IPS-11a (cell line): ENCODE results near the gene DIS3L.
"Not testable (repeated sequence)": the region's sequence is repeated elsewhere in the genome, so short reads cannot be mapped to it uniquely, and the experiment has no call there.

Experiments
- H3K4me3 ChIP-seq: one replicate; pipeline ENCODE4 v1.5.1; 2013; ENCODE audit warnings: low read depth, low read length, control low read depth

The DIS3L gene

GRCh38 chr15:66276546-66276945, 16.8 kb upstream of the DIS3L start:
- H3K4me3 ChIP-seq = no peak overlapping the region

GRCh38 chr15:66278056-66278455, 15.3 kb upstream of the DIS3L start:
- no peak overlapping the region for H3K4me3 ChIP-seq

GRCh38 chr15:66278671-66279070, 14.7 kb upstream of the DIS3L start:
- H3K4me3 ChIP-seq = no peak overlapping the region

DNA sequence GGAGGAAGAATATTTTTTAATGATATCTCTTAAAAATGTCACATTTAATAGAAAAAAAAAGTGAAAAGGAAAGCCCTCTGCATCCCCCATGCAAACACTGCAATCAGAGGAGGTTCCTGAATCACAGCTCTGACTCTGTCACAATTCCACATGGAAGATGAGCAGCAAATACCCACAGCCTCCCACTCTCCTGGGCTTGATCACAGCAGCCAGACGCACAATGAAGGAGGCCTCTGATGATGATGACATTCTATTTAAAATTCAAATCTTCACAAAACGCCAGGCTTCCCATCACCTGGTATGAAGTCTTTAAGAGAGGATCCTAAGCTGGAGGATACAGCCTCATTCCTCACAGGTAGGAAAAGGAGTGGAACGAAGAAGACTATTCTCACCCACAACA, 9.1 kb upstream of the DIS3L start:
- no peak overlapping the region for H3K4me3 ChIP-seq

DNA sequence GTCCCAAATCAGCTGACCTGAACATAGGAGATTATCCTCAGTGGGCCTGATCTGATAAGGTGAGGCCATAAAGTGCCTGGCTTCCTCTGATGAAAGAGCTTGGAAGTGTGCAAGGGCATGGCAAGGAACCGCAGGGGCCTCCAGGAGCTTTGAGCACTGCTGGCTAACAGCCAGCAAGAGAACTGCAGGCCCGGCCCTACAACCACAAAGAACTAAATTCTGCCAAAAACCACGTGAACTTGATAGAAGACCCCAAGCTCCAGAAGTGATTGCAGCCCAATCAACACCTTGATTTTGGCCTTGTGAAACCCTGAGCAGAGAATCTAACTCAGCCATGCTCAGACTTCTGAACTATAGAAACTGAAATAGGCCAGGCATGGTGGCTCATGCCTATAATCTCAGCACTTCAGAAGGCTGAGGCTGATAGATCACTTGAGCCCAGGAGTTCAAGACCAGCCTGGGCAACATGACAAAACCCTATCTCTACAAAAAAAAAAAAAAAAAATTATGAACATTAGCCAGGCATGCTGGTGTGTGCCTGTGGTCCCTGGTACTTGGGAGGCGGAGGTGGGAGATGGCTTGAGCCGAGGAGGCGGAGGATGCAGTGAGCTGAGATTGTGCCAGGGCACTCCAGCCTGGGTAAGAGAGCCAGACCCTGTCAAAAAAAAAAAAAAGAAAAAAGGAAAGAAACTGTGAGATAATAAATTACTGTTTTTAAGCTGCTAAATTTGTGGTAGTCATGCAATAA, 7.7 kb upstream of the DIS3L start:
- no peak overlapping the region for H3K4me3 ChIP-seq

- no peak overlapping the region for H3K4me3 ChIP-seq
Measured at GRCh38 chr15:66287461-66288057, 5.8 kb upstream of the DIS3L start.

GRCh38 chr15:66288093-66288492, 5.3 kb upstream of the DIS3L start:
- H3K4me3 ChIP-seq = no peak overlapping the region

DNA sequence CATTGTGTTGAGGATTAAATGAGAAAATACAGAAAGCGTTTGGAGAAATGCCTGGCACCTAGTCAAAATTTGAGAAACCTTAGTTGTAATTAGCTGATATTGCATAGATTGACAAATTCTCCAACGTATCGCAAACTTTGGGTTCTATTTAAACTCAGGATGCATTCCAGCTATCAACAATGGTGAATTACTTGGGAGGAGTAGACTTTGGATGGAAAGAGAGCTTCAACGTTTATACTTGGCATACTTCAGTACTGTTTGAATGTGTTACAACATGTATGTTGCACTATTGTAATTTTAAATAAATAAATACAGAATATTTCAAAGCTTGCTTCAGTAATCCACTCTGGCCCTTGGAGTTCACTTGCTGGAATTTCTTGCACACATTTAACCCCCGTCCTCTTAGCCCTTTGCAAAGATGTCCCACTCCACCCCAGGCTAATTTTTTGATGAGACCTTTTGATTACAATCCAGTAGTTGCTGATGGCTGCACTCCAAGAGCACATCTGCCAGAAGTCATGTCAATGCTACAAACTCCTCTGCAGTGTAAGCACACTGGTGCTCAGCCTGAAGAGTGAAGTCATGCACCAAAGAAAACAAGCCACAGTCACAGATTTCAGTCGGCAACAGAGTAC, 4.7 kb upstream of the DIS3L start:
- no peak overlapping the region for H3K4me3 ChIP-seq

GRCh38 chr15:66290007-66290406, 3.4 kb upstream of the DIS3L start:
- no peak overlapping the region for H3K4me3 ChIP-seq

DNA sequence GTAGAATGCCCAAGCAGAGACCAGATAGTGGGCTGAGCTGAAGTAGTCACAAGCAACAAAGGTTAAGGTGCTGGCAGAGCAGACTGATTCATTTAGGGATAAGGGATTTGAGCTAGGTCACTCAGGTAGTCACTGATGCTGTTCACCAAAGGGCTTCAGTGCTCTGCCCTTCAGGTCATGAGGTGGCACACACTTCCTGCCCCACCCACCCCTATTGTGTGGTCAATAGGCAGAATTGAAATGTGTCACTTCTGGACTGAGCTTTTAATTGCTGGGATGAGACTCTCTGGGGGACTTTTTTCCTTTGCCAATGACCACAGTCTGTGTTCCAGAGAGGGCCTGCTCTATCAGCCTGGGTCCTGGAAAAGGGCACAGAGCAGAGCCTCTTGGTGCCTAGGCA, 2.9 kb upstream of the DIS3L start:
- no peak overlapping the region for H3K4me3 ChIP-seq

DNA sequence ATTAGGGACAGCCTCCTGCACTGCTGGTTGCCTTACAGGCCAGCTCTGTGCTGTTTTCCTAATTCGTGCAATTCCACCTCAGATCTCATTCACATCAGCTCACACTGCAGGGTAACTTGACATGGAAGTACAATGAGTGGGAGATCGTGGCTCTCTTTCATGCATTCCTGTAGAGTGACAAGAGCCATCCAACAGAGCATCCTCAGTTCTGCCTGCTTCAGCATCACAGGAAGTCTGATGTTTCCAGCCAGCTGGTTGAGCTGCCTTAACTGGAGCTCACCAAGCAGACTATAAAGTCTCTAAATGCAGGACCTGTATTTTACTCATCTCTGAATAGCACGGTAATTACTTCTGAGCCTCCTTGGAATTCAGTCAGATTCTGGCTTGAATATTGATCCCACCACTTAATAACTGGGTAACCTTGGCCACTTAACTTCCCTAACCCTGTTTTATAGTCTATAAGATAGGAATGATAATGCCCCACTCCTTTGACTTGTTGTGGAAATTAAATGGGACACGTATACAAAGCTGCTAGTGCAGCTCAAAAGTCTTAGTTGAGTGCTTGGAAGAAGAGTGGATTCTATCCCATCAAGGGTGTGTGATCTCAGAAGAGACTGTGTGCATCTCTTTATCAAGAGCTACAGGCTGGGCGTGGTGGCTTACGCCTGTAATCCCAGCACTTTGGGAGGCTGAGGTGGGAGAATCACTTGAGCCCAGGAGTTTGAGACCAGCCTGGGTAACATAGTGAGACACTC, 1.4 kb upstream of the DIS3L start:
- H3K4me3 ChIP-seq = no peak overlapping the region

DNA sequence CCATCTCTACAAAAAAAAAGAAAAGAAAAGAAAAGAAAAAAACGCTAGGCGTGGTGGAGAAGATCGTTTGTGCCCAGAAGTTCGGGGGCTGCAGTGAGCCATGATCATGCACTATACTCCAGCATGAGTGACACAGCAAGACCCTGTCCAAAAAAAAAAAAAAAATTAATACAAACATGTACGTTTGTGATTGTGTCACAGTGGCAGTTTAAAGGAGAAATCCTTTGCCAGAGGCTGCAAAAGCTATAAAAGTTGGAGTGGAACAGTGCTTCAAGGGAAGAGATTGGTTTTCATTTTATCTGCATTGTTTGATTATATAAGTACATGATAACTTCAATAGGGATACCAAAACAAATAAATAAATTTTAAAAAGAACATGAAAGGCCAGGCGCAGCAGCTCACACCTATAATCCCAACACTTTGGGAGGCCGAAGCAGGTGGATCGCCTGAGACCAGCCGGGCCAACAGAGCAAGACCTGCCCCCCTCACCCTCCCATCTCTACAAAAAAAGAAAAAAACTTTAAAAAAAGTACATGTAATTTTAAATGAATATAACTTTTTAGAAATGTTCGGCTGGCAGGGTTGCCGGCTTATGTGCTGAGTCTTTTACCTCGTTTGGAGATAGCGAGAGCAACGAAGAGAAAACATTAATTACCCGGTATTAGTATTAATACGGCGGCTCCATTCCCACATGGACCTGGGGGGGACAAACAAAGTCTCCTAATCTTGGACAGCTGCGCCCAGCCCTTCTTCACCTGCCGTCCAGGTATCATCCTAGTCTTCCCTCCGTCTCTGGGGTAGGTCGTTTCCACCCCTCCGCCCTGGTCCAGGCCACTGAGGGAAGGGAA, 573 bp upstream of the DIS3L start:
- peak overlapping the region; percentile 58 for H3K4me3 ChIP-seq

- H3K4me3 ChIP-seq = peak overlapping the region; percentile 58
Measured at GRCh38 chr15:66294157-66294931, 976 bp downstream of the DIS3L start.

DNA sequence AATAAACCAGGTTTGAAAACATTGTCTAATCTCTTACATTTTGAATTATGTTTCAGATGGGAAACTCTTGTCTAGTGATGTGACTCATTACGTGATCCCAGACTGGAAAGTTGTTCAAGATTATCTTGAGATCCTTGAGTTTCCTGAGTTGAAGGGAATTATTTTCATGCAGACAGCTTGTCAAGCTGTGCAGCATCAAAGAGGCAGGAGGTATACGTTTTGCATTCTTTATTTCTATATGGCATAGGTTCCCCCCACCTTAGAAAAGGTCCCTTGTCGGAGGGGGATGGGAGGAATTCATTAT, 1.5 kb downstream of the DIS3L start:
- no peak overlapping the region for H3K4me3 ChIP-seq

- H3K4me3 ChIP-seq = no peak overlapping the region
Measured at GRCh38 chr15:66296186-66296585, 2.8 kb downstream of the DIS3L start.

DNA sequence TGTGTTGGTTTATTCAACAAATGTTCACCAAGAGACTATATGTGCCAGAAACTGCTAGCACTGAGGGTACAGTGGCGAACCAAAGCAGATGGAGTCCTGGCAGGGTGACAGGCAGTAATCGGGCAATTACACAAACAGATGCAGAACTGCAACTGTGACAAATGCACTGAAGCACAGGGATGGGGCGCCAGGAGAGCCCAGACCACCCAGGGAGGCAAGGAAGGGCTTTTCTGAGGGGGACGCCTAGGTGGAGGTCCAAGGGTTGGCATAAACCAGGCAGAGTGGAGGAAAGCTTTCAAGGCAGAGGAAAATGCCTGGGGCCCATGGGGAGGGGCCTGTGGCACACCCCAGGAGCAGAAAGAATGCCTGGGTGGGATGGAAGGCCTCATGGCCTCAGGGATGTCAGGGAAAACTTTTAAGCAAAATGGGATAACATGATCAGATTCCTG, 5.5 kb downstream of the DIS3L start:
- H3K4me3 ChIP-seq = no peak overlapping the region

- no peak overlapping the region for H3K4me3 ChIP-seq
Measured at GRCh38 chr15:66302489-66303278, 9.3 kb downstream of the DIS3L start.

- H3K4me3 ChIP-seq = not testable (repeated sequence)
Measured at GRCh38 chr15:66304425-66304824, 11.1 kb downstream of the DIS3L start.

- H3K4me3 ChIP-seq = no peak overlapping the region
Measured at GRCh38 chr15:66306381-66306780, 13.0 kb downstream of the DIS3L start.
